ENCODE results near the gene JARID2. TPM values are rescaled to one million over a fixed set of nuclear protein-coding genes. Genes with fewer than 3 reads are reported as not detected.

JARID2 gene
- total and polyA plus RNA-seq, 2 of the 8 experiments (the other 6 are each of a cell fraction or from before 2014, with no cell fraction given): 60.1 to 239 TPM

DNA sequence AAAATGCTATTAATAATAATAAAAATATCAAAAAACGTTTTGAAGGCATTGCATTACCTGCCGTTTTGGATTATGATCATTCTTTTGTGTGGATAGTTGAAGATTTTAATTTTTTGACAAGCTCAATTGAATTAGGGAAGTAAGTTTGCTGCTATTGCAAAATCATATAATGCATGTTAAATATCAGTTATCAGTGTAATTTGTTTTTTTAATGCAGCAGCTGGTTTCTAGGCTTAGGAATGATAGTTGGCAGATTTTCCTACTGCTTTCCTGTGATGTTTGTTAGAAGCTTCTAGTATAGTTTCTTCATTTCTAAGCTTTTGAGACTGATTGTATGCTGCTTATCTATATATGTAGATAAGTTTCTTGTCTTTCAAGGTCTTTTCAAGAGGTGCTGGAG lies 99.0 kb downstream of the JARID2 start:
- no peak overlapping the region for H3K4ac ChIP-seq (replicated peaks; ENCODE audit: insufficient read length, low read depth, low read length)
- no peaks in the 10 kb centered on the region for H3K9me3 ChIP-seq (ENCODE audit: insufficient read depth in 2 of 2, low read depth in 1 of 2, low read length in 1 of 2)
- peaks cover 41 to 72% of the 10 kb centered on the region in 2 experiments for H4K20me1 ChIP-seq (replicated peaks in 1 of 2; ENCODE audit: control insufficient read depth in 1 of 2, insufficient read depth in 2 of 2, low read length in 2 of 2)
- H3K9ac ChIP-seq (replicated peaks in 1 of 4; ENCODE audit: extremely low read depth in 1 of 4, low read depth in 3 of 4, low read length in 3 of 4): no peak overlapping the region
- no peak overlapping the region for H4K5ac ChIP-seq (ENCODE audit: insufficient read length, low read depth, low read length)
- no peaks in the 10 kb centered on the region for H3K23me2 ChIP-seq (ENCODE audit: low read depth, low read length)
- H2AK5ac ChIP-seq (ENCODE audit: low read depth, low read length): no peak overlapping the region
- H4K8ac ChIP-seq (ENCODE audit: extremely low read depth, insufficient read depth, low read length): no peak overlapping the region
- H3K23ac ChIP-seq (ENCODE audit: insufficient read length): no peak overlapping the region
- 64% methylated on average over 2 of the region's 2 CpGs; no CpG with 5 or more reads in 1 of the 2 experiments for WGBS, 2 experiments (ENCODE audit: extremely low coverage in 1 of 2, insufficient coverage in 1 of 2, insufficient read length in 1 of 2, insufficient replicate concordance in 2 of 2, low coverage in 1 of 2, low lambda C conversion rate in 2 of 2, missing lambda C conversion rate in 1 of 2)
- H3K27ac ChIP-seq (ENCODE audit: low read depth, low read length): no peak overlapping the region
- H3K4me3 ChIP-seq (ENCODE audit: extremely low read depth in 1 of 4, insufficient read depth in 2 of 4, low read depth in 3 of 4, low read length in 4 of 4): no peak overlapping the region
- no peak overlapping the region for H2BK5ac ChIP-seq (ENCODE audit: low read depth, low read length)
- no peak overlapping the region for H3K56ac ChIP-seq (replicated peaks; ENCODE audit: insufficient read length, low read depth, low read length)
- ChIA-PET POLR2A (ENCODE audit: partially characterized antibody) (interaction anchor here (0.6 to 1.9 kb wide), 2 partner anchors 9 to 600 kb away, joined by 3 to 4 read pairs; no protein-coding TSS in a partner anchor), CTCF (ENCODE audit: partially characterized antibody) (interaction anchor here (0.9 to 2.7 kb wide), 3 partner anchors 45 to 96 kb away, joined by 3 to 7 read pairs (median 4); no protein-coding TSS in a partner anchor)
- H4K91ac ChIP-seq (replicated peaks; ENCODE audit: insufficient read length, low read length): no peak overlapping the region
- H2AFZ ChIP-seq (ENCODE audit: low read length): no peak overlapping the region
- no peak overlapping the region for H2BK120ac ChIP-seq (replicated peaks; ENCODE audit: low read depth, low read length)
- H3K36me3 ChIP-seq (ENCODE audit: control insufficient read depth in 2 of 4, insufficient read depth in 4 of 4, low read length in 3 of 4): peaks cover 0 to 4% (median 0%) of the 10 kb centered on the region in 4 experiments; a peak in 1 of 8 replicates
- H3K27me3 ChIP-seq (replicated peaks in 1 of 4; ENCODE audit: control insufficient read depth in 3 of 4, extremely low read depth in 1 of 4, insufficient read depth in 3 of 4, low read length in 3 of 4): no peaks in the 10 kb centered on the region
- no peak overlapping the region for H3K18ac ChIP-seq (ENCODE audit: extremely low read depth, low read length)
- H3K4me1 ChIP-seq (replicated peaks in 1 of 4; ENCODE audit: control insufficient read depth in 3 of 4, insufficient read depth in 4 of 4, low read length in 3 of 4): peaks cover 9 to 27% (median 17%) of the 10 kb centered on the region in 4 experiments; a peak in 6 of 7 replicates
- no peak overlapping the region for H3K4me2 ChIP-seq (ENCODE audit: insufficient read depth in 1 of 2, low read depth in 2 of 2, low read length in 2 of 2)
- peaks cover 83 to 100% of the 10 kb centered on the region in 2 experiments for H3K79me2 ChIP-seq (ENCODE audit: control insufficient read depth in 1 of 2, insufficient read depth in 2 of 2, low read length in 2 of 2)
- no peak overlapping the region for H2BK15ac ChIP-seq (ENCODE audit: low read length)
- H3K14ac ChIP-seq (ENCODE audit: insufficient read length): no peak overlapping the region
- DNase-seq (ENCODE audit: low read depth in 1 of 2, low spot score in 2 of 2): no peak
- H2BK20ac ChIP-seq (ENCODE audit: low read length): no peak overlapping the region
- no peak for FAIRE-seq
- H2BK12ac ChIP-seq (ENCODE audit: low read depth, low read length): no peak overlapping the region
- TF ChIP-seq SIX5 (IDR thresholded peaks at IDR 0.05; ENCODE audit: low read depth, low read length) (no peak), BCL11A (IDR thresholded peaks at IDR 0.05; ENCODE audit: low read depth in 2 of 2, low read length in 2 of 2) (no peak), PHF8 (conservative IDR thresholded peaks at IDR 0.05; ENCODE audit: low read depth, low read length) (no peak), MAFK (IDR thresholded peaks at IDR 0.05; ENCODE audit: low read depth, low read length) (no peak), KDM4A (IDR thresholded peaks at IDR 0.05; ENCODE audit: low read depth, low read length, severe bottlenecking) (no peak), E2F6 (IDR thresholded peaks at IDR 0.05) (no peak)
- H3K79me1 ChIP-seq (ENCODE audit: low read depth, low read length): peaks cover 7% of the 10 kb centered on the region
